Neural progenitor cell (in vitro differentiated cells): ENCODE data around the gene ANO2. TPM values are rescaled to one million over a fixed set of nuclear protein-coding genes. Genes with fewer than 3 reads are reported as not detected.
A peak's percentile ranks its signal among the peaks of the same experiment; 100 is the strongest.

Source experiments
- DNase-seq: peaks from one replicate; pipeline ENCODE4 v3.0.0-alpha.2; 2016; ENCODE audit warnings: low spot score
- H2AFZ ChIP-seq: fragments of 200-600 bp; sonication (generic); replicated peaks from 2 replicates; pipeline ENCODE4 v1.6.1; 2016; ENCODE audit warnings: antibody characterized with exemption
- H3F3A ChIP-seq: fragments of 200-600 bp; sonication (generic); 2 replicates; pipeline ENCODE4 v1.6.1; 2016; ENCODE audit warnings: antibody characterized with exemption, low read depth
- H3K27ac ChIP-seq: fragments of 200-600 bp; sonication (generic); 2 replicates; pipeline ENCODE4 v1.5.1; 2016; ENCODE audit warnings: mild to moderate bottlenecking
- H3K27me3 ChIP-seq: fragments of 200-600 bp; sonication (generic); 2 replicates; pipeline ENCODE4 v1.6.1; 2016; ENCODE audit warnings: mild to moderate bottlenecking, moderate library complexity
- H3K36me3 ChIP-seq: fragments of 200-600 bp; sonication (generic); 2 replicates; pipeline ENCODE4 v1.5.1; 2016
- H3K4me1 ChIP-seq: fragments of 200-600 bp; sonication (generic); 2 replicates; pipeline ENCODE4 v1.6.1; 2016; ENCODE audit warnings: mixed run types
- H3K4me2 ChIP-seq: fragments of 200-600 bp; sonication (generic); 2 replicates; pipeline ENCODE4 v1.6.1; 2016
- H3K4me3 ChIP-seq: fragments of 200-600 bp; sonication (generic); 2 replicates; pipeline ENCODE4 v1.5.1; 2016
- H3K79me2 ChIP-seq: fragments of 200-600 bp; sonication (generic); 2 replicates; pipeline ENCODE4 v1.6.1; 2016; ENCODE audit warnings: low read depth
- H3K9ac ChIP-seq: fragments of 200-600 bp; sonication (generic); 2 replicates; pipeline ENCODE4 v1.6.1; 2016
- H3K9me3 ChIP-seq: fragments of 200-600 bp; sonication (generic); 2 replicates; pipeline ENCODE4 v1.5.1; 2016; ENCODE audit warnings: low read depth
- H4K20me1 ChIP-seq: fragments of 200-600 bp; sonication (generic); 2 replicates; pipeline ENCODE4 v1.6.1; 2016; ENCODE audit warnings: low read depth
- H3K27ac Mint-ChIP-seq: 3 replicates; pipeline ENCODE4 v1.8.0; 2021; ENCODE audit warnings: mixed read lengths
- H3K27me3 Mint-ChIP-seq: 2 replicates; pipeline ENCODE4 v1.8.0; 2022; ENCODE audit warnings: low read depth, mild to moderate bottlenecking, inconsistent platforms, moderate library complexity, mixed read lengths; ENCODE audit not compliant: insufficient read depth
- H3K36me3 Mint-ChIP-seq: 3 replicates; pipeline ENCODE4 v1.8.0; 2021; ENCODE audit warnings: mixed read lengths
- H3K4me1 Mint-ChIP-seq: 3 replicates; pipeline ENCODE4 v1.8.0; 2021; ENCODE audit warnings: mixed read lengths
- H3K4me3 Mint-ChIP-seq: 3 replicates; pipeline ENCODE4 v1.8.0; 2021; ENCODE audit warnings: mild to moderate bottlenecking, moderate library complexity, mixed read lengths
- H3K9me3 Mint-ChIP-seq: 3 replicates; pipeline ENCODE4 v1.8.0; 2020; ENCODE audit warnings: mixed read lengths
- CTCF ChIP-seq: fragments of 200-600 bp; sonication (generic); IDR thresholded peaks from 2 replicates; pipeline ENCODE4 v1.5.1; 2017; ENCODE audit warnings: antibody characterized with exemption, mild to moderate bottlenecking
- EZH2 ChIP-seq: fragments of 200-600 bp; sonication (generic); IDR thresholded peaks from 2 replicates; pipeline ENCODE4 v1.6.1; 2017; ENCODE audit warnings: antibody characterized with exemption, mild to moderate bottlenecking, moderate library complexity
- EZH2phosphoT487 ChIP-seq: fragments of 200-600 bp; sonication (generic); IDR thresholded peaks from 2 replicates; pipeline ENCODE4 v1.6.1; 2017; ENCODE audit warnings: antibody characterized with exemption
- total RNA-seq: library from RNA; depleted of rRNA; stranded (reverse); fragments of >200 nt; gene quantifications from 2 replicates; pipeline ENCODE4 v1.2.3, GENCODE V29; 2015; ENCODE audit warnings: low replicate concordance

The ANO2 gene
- total RNA-seq, 1 donor from 2014 or later, result 4.8 TPM

- H3K27ac ChIP-seq, result no peak overlapping the region
- Mint-ChIP-seq H3K4me3 (no peak overlapping the region), H3K27ac (no peak overlapping the region), H3K4me1 (peaks cover 7% of the 10 kb centered on the region), H3K36me3 (no peaks in the 10 kb centered on the region), H3K27me3 (no peaks in the 10 kb centered on the region), H3K9me3 (no peaks in the 10 kb centered on the region)
- TF ChIP-seq EZH2, result no peak
- no peak for TF ChIP-seq EZH2phosphoT487
- no peak for TF ChIP-seq CTCF
- no peaks in the 10 kb centered on the region for H3K27me3 ChIP-seq
- no peaks in the 10 kb centered on the region for H3K9me3 ChIP-seq
- H3K79me2 ChIP-seq, result no peaks in the 10 kb centered on the region
- no peak overlapping the region for H3K9ac ChIP-seq
- peaks cover 5% of the 10 kb centered on the region for H3F3A ChIP-seq
- H2AFZ ChIP-seq, result no peak overlapping the region
- H3K4me2 ChIP-seq, result no peak overlapping the region
- H4K20me1 ChIP-seq, result no peaks in the 10 kb centered on the region
- no peaks in the 10 kb centered on the region for H3K36me3 ChIP-seq
- no peak for DNase-seq
- no peak overlapping the region for H3K4me3 ChIP-seq
- H3K4me1 ChIP-seq, result peaks cover 11% of the 10 kb centered on the region
These were observed 294.8 kb downstream of the ANO2 start for GRCh38 chr12:5650281-5650680.

- no peaks in the 10 kb centered on the region for H3K36me3 ChIP-seq
- H4K20me1 ChIP-seq, result no peaks in the 10 kb centered on the region
- peak; percentile 82 for DNase-seq
- Mint-ChIP-seq H3K9me3 (no peaks in the 10 kb centered on the region), H3K4me3 (no peak overlapping the region), H3K27ac (peak overlapping the region; percentile 62), H3K4me1 (peaks cover 7% of the 10 kb centered on the region), H3K36me3 (no peaks in the 10 kb centered on the region), H3K27me3 (no peaks in the 10 kb centered on the region)
- no peak overlapping the region for H3K4me3 ChIP-seq
- peaks cover 11% of the 10 kb centered on the region for H3K4me1 ChIP-seq
- TF ChIP-seq CTCF (peak; percentile 73), EZH2 (no peak), EZH2phosphoT487 (no peak)
- peaks cover 5% of the 10 kb centered on the region for H3F3A ChIP-seq
- no peak overlapping the region for H3K9ac ChIP-seq
- no peaks in the 10 kb centered on the region for H3K79me2 ChIP-seq
- H3K4me2 ChIP-seq, result peak overlapping the region; percentile 67
- no peaks in the 10 kb centered on the region for H3K9me3 ChIP-seq
- no peak overlapping the region for H3K27ac ChIP-seq
- H2AFZ ChIP-seq, result peak overlapping the region; percentile 17
- no peaks in the 10 kb centered on the region for H3K27me3 ChIP-seq
These were observed 296.2 kb downstream of the ANO2 start for GRCh38 chr12:5648692-5649359.

- H3K4me2 ChIP-seq, result no peak overlapping the region
- Mint-ChIP-seq H3K27me3 (peaks cover 5% of the 10 kb centered on the region), H3K4me1 (peaks cover 1% of the 10 kb centered on the region), H3K27ac (no peak overlapping the region), H3K9me3 (no peaks in the 10 kb centered on the region), H3K4me3 (no peak overlapping the region), H3K36me3 (no peaks in the 10 kb centered on the region)
- no peak overlapping the region for H3K27ac ChIP-seq
- no peaks in the 10 kb centered on the region for H3K9me3 ChIP-seq
- DNase-seq, result no peak
- no peaks in the 10 kb centered on the region for H3K27me3 ChIP-seq
- TF ChIP-seq EZH2phosphoT487 (no peak), CTCF (no peak), EZH2 (no peak)
- H3F3A ChIP-seq, result no peaks in the 10 kb centered on the region
- no peak overlapping the region for H2AFZ ChIP-seq
- no peaks in the 10 kb centered on the region for H4K20me1 ChIP-seq
- no peak overlapping the region for H3K9ac ChIP-seq
- peaks cover 4% of the 10 kb centered on the region for H3K4me1 ChIP-seq
- no peak overlapping the region for H3K4me3 ChIP-seq
- H3K36me3 ChIP-seq, result no peaks in the 10 kb centered on the region
- no peaks in the 10 kb centered on the region for H3K79me2 ChIP-seq
These were observed 301.8 kb downstream of the ANO2 start for GRCh38 chr12:5643266-5643665.
